BJ (cell line): ENCODE results near the gene ZFAND3. TPM values are rescaled to one million over a fixed set of nuclear protein-coding genes. Genes with fewer than 3 reads are reported as not detected.
"Not testable (repeated sequence)": the region's sequence is repeated elsewhere in the genome, so short reads cannot be mapped to it uniquely, and the experiment has no call there.

ENCODE experiments used
- CTCF ChIA-PET: fragments of 350-600 bp; formaldehyde crosslinking; extraction: SDS; loops from one replicate; lab custom pipeline; 2021; ENCODE audit warnings: antibody characterized with exemption, inconsistent platforms; lab: Yijun Ruan, JAX
- POLR2A ChIA-PET: fragments of 300-600 bp; sonication (Branson Sonifier 250); formaldehyde crosslinking; extraction: SDS; loops from one replicate; lab custom pipeline; 2021; ENCODE audit warnings: antibody characterized with exemption; lab: Charles Lee
- DNase-seq: peaks from one replicate; pipeline ENCODE4 v3.0.0-alpha.2; 2011; ENCODE audit warnings: low read depth
- H3K27me3 ChIP-seq: 2 replicates; pipeline ENCODE4 v1.6.0; 2011; ENCODE audit warnings: low read length; ENCODE audit not compliant: control insufficient read depth, insufficient read depth
- H3K36me3 ChIP-seq: 2 replicates; pipeline ENCODE4 v1.5.1; 2011; ENCODE audit warnings: low read length; ENCODE audit not compliant: control insufficient read depth, insufficient read depth
- H3K4me3 ChIP-seq: 2 replicates; pipeline ENCODE4 v1.5.1; 2011; ENCODE audit warnings: low read depth, mild to moderate bottlenecking, control low read depth, low read length
- CTCF ChIP-seq: IDR thresholded peaks from 2 replicates; pipeline ENCODE4 v1.5.1; 2011; ENCODE audit warnings: low read depth, mild to moderate bottlenecking, control low read depth, inconsistent platforms, low read length, moderate library complexity; ENCODE audit not compliant: insufficient read depth
- polyA plus RNA-seq: library from polyadenylated mRNA; depleted of rRNA; stranded (reverse); fragments of >200 nt; gene quantifications from 2 replicates; pipeline ENCODE4 v1.2.3, GENCODE V29; 2011

Gene ZFAND3
- polyA plus RNA-seq, 1 experiment: 15.5 TPM

GRCh38 chr6:37959061-37959460, 139.5 kb downstream of the ZFAND3 start:
- no peaks in the 10 kb centered on the region for H3K36me3 ChIP-seq
- no peaks in the 10 kb centered on the region for H3K27me3 ChIP-seq
- TF ChIP-seq CTCF: no peak
- H3K4me3 ChIP-seq: no peak overlapping the region
- POLR2A ChIA-PET: no interaction called here
- DNase-seq: no peak
- CTCF ChIA-PET: interaction anchor here (0.7 kb wide), 1 partner anchor 42 kb away, joined by 3 read pairs; no protein-coding TSS in a partner anchor

- no peaks in the 10 kb centered on the region for H3K27me3 ChIP-seq
- DNase-seq: no peak
- no peak overlapping the region for H3K4me3 ChIP-seq
- no peak for TF ChIP-seq CTCF
- ChIA-PET CTCF (interaction anchor here (1.3 kb wide), 1 partner anchor 169 kb away, joined by 3 read pairs; no protein-coding TSS in a partner anchor), POLR2A (no interaction called here)
- H3K36me3 ChIP-seq: no peaks in the 10 kb centered on the region
Measured at GRCh38 chr6:37960139-37960935, 140.8 kb downstream of the ZFAND3 start.

- H3K36me3 ChIP-seq, CTCF ChIA-PET, DNase-seq, POLR2A ChIA-PET, H3K4me3 ChIP-seq, H3K27me3 ChIP-seq: not testable (repeated sequence)
Measured at GRCh38 chr6:37962481-37963080, 143.1 kb downstream of the ZFAND3 start.

- H3K27me3 ChIP-seq: no peaks in the 10 kb centered on the region
- POLR2A ChIA-PET: no interaction called here
- DNase-seq: no peak
- H3K4me3 ChIP-seq: no peak overlapping the region
- H3K36me3 ChIP-seq: no peaks in the 10 kb centered on the region
- TF ChIP-seq CTCF: no peak
- CTCF ChIA-PET: no interaction called here
Measured at GRCh38 chr6:37965964-37966676, 146.6 kb downstream of the ZFAND3 start.

GRCh38 chr6:37966801-37967200, 147.3 kb downstream of the ZFAND3 start:
- TF ChIP-seq CTCF: no peak
- Histone ChIP-seq H3K36me3 (no peaks in the 10 kb centered on the region), H3K4me3 (no peak overlapping the region), H3K27me3 (no peaks in the 10 kb centered on the region)
- ChIA-PET CTCF (no interaction called here), POLR2A (no interaction called here)
- DNase-seq: no peak
